ENCODE results near the gene C16orf86. TPM values are rescaled to one million over a fixed set of nuclear protein-coding genes. Genes with fewer than 3 reads are reported as not detected.

C16orf86 gene
- total RNA-seq, 1 experiment from 2014 or later, result 4.9 TPM

- Mint-ChIP-seq H3K4me1 (peaks cover 10% of the 10 kb centered on the region), H3K9me3 (no peaks in the 10 kb centered on the region), H3K36me3 (no peaks in the 10 kb centered on the region; the same call in 1 of the 2 replicates), H3K27me3 (ENCODE audit: low read depth) (peaks cover 60% of the 10 kb centered on the region), H3K27ac (no peak overlapping the region), H3K4me3 (peak overlapping the region; percentile 65)
- ChIA-PET POLR2A (interaction anchor here (0.9 to 1.8 kb wide), 3 partner anchors 83 to 99 kb away, joined by 4 to 6 read pairs (median 4); partner anchors contain the start of gene CTCF), CTCF (interaction anchor here (0.6 to 9.6 kb wide), 27 partner anchors 12 to 165 kb away, joined by 3 to 197 read pairs (median 5); partner anchors contain the start of genes ACD, ATP6V0D1, C16orf86 and CTCF)
- TF ChIP-seq ZNF671 (CRISPR knock-in tag; IDR thresholded peaks at IDR 0.05), result no peak
- TF ChIP-seq MXD4 (CRISPR knock-in tag; IDR thresholded peaks at IDR 0.05; ENCODE audit: borderline replicate concordance), result no peak
- TF ChIP-seq ZNF138 (CRISPR knock-in tag; conservative IDR thresholded peaks at IDR 0.05), result 0 out of 2 replicates have a peak, but pooled peaks have one; percentile 51
- no peak for TF ChIP-seq ATF6 (CRISPR knock-in tag; IDR thresholded peaks at IDR 0.05)
- TF ChIP-seq FOXP4 (CRISPR knock-in tag; IDR thresholded peaks at IDR 0.05), result no peak
- ATAC-seq, result no peak
- DNase-seq (ENCODE audit: low spot score), result peak; percentile 18
Observed at GRCh38 chr16:67645397-67646121, 21.1 kb upstream of the C16orf86 start.

- Mint-ChIP-seq H3K27ac (no peak overlapping the region), H3K27me3 (ENCODE audit: low read depth) (peaks cover 76% of the 10 kb centered on the region), H3K4me3 (no peak overlapping the region), H3K4me1 (peaks cover 10% of the 10 kb centered on the region), H3K9me3 (no peaks in the 10 kb centered on the region), H3K36me3 (no peaks in the 10 kb centered on the region; the same call in 1 of the 2 replicates)
- ATAC-seq, result no peak
- ChIA-PET CTCF (interaction anchor here (0.6 to 9.6 kb wide), 10 partner anchors 13 to 169 kb away, joined by 3 to 197 read pairs (median 10); partner anchors contain the start of genes ACD, C16orf86, CTCF and ENKD1), POLR2A (interaction anchor here (0.5 to 1.8 kb wide), 3 partner anchors 14 to 159 kb away, joined by 4 to 9 read pairs (median 6); partner anchors contain the start of genes ACD, CTCF and PARD6A)
- DNase-seq (ENCODE audit: low spot score), result no peak
- TF ChIP-seq NR1H2 (CRISPR knock-in tag; IDR thresholded peaks at IDR 0.05) (no peak), ARID4B (CRISPR knock-in tag; IDR thresholded peaks at IDR 0.05; ENCODE audit: borderline replicate concordance) (no peak), ZNF512 (CRISPR knock-in tag; IDR thresholded peaks at IDR 0.05; ENCODE audit: borderline replicate concordance) (no peak), ZNF281 (CRISPR knock-in tag; IDR thresholded peaks at IDR 0.05) (no peak), NFYB (CRISPR knock-in tag; conservative IDR thresholded peaks at IDR 0.05; ENCODE audit: low read depth) (no peak), ZNF138 (CRISPR knock-in tag; conservative IDR thresholded peaks at IDR 0.05) (no peak), ZNF423 (CRISPR knock-in tag; IDR thresholded peaks at IDR 0.05) (no peak), USF1 (CRISPR knock-in tag; IDR thresholded peaks at IDR 0.05) (no peak)
Observed at GRCh38 chr16:67647111-67647651, 19.4 kb upstream of the C16orf86 start.

All from WTC11 (cell line).